SK-N-MC (cell line): ENCODE measurements around the gene TAB2.

Experiments
- EZH2 ChIP-seq: fragments of 200-600 bp; sonication (generic); IDR thresholded peaks from one replicate; pipeline ENCODE4 v1.6.1; 2017; ENCODE audit warnings: antibody characterized with exemption
- POLR2AphosphoS5 ChIP-seq: IDR thresholded peaks from 2 replicates; pipeline ENCODE4 v1.6.1; 2012; ENCODE audit warnings: mild to moderate bottlenecking, low read depth, low read length, borderline replicate concordance

GRCh38 chr6:149435919-149436586 lies 118.5 kb downstream of the TAB2 start:
- TF ChIP-seq POLR2AphosphoS5 = no peak
- TF ChIP-seq EZH2 = no peak
